ENCODE data around the gene CTNND2.
"Not testable (repeated sequence)": the region's sequence is repeated elsewhere in the genome, so short reads cannot be mapped to it uniquely, and the experiment has no call there.

CTNND2 gene

GRCh38 chr5:11027660-11028059 is 876.6 kb downstream of the CTNND2 start:
- DNase-seq (ENCODE audit: low spot score), result no peak

- DNase-seq (ENCODE audit: low spot score), result no peak
These were observed 877.7 kb downstream of the CTNND2 start for GRCh38 chr5:11026543-11026942.

- no peak for DNase-seq (ENCODE audit: low spot score)
These were observed 880.3 kb downstream of the CTNND2 start for GRCh38 chr5:11023945-11024344.

GRCh38 chr5:11013793-11014192 is 890.5 kb downstream of the CTNND2 start:
- DNase-seq (ENCODE audit: low spot score), result no peak

DNA sequence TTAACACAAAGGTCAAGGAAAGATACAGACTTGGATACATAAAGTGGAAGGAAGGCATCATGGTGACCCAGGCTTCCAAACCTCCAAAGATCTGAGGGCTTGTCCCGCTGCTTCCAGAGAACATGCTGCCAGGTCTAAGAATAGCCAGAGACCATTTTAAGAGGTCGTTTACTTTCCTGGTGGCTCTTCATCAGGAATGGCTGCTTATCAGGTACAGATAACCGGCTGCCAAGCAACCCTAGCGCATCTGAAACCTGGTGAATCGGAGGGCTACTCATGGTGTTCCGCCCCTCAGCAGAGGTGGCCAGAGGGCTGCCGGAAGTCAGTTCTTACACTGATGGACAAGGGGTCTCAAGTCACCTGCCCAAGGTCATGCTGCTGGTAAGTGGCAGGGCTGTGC is 892.0 kb downstream of the CTNND2 start:
- no peak for DNase-seq (ENCODE audit: low spot score)

GRCh38 chr5:11010429-11011210 is 893.6 kb downstream of the CTNND2 start:
- no peak for DNase-seq (ENCODE audit: low spot score)

DNA sequence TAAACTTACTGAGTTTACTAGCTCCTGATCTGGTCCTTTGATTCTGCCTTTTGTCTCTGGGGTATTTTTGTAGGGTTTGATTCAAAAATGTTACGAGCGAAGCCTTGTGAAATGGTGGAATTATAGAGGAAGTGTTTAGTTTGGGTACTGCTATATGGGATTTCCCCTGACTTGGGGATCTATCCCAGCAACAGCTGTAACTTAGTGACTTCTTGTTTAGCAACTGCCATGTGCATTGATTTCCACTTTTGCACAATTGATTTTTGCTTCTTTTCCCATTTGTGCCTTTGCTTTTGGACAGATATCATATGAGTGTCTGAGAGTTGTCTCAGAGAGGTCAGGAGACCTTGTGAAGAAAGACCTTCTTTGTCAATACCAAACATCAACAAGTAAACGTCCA is 894.7 kb downstream of the CTNND2 start:
- DNase-seq (ENCODE audit: low spot score), result no peak

- no peak for DNase-seq (ENCODE audit: low spot score)
These were observed 896.9 kb downstream of the CTNND2 start for GRCh38 chr5:11007269-11007870.

DNA sequence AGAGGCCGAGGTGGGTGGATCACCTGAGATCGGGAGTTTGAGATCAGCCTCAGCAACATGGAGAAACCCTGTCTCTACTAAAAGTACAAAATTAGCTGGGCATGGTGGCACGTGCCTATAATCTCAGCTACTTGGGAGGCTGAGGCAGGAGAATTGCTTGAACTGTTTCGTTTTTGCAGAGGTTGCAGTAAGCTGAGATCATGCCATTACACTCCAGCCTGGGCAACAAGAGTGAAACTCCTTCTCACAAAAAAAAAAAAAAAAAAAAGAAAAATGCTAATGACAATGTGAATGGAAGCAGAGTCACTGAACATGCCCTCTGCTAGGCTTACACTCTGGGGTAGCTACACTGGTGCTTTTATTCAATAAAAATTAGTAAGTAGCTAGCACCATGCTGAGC is 899.7 kb downstream of the CTNND2 start:
- DNase-seq (ENCODE audit: low spot score), result not testable (repeated sequence)

DNA sequence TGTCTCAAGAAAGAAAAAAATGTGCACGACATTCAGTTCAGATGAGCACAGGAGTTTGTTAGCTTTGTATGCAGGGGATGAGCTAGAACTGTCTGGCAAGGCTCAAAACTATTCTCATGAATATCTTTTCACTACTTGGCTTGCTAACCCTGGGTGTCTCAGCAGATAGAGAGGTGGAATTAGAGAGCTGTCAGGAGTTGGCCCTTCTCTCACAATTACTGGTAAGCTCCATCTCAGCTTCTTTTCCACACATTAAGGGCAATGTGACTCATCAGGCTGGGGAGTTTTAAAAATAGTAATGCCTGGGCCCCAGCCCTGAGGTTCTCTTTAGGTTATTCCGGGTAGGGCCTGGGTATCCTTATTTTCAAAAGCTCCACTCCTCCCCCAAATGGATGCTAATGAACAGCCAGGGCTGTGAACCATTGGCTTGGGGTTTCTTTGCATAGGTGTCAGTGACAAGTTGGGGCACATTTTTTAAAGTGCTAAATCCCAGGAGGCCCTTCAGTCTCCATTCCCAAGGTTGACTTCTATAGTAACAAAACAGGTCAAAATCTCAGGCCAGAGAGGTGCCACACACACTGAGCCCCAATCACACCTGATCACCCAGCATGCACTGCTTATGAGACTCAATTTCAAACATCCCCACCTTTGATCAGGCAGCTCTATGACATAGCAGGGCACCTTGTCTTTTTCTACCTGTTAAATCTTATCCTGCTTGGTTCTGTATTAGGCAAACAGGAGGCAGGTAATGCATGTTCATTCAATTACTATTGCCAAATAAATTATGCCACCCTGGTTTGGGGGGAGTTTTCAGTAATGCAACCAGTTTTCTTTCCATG is 903.5 kb downstream of the CTNND2 start:
- DNase-seq (ENCODE audit: low spot score), result no peak

- DNase-seq (ENCODE audit: low spot score), result no peak
These were observed 904.5 kb downstream of the CTNND2 start for GRCh38 chr5:10999714-11000113.

DNA sequence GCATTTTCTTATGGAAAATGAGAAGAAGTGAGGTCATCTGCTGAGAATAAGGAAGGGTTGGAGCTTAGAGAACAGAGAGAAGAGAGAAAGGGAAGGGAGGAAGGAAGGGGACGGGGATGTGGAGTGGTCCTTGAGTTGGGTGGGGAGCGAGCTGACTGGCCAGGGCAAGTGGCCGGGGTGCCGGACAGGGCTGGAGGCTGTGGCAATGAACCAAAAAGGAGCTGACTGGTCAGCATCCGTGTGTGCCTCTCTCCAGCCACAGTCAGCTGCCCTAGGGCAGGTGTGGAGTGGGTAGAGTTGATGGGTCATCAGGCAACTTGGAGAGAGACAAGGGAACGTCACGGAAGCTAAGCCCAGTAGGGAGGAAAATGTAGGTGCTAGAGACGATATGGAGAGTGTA is 908.4 kb downstream of the CTNND2 start:
- DNase-seq (ENCODE audit: low spot score), result no peak

GRCh38 chr5:10994091-10994986 is 909.9 kb downstream of the CTNND2 start:
- DNase-seq (ENCODE audit: low spot score), result no peak

DNA sequence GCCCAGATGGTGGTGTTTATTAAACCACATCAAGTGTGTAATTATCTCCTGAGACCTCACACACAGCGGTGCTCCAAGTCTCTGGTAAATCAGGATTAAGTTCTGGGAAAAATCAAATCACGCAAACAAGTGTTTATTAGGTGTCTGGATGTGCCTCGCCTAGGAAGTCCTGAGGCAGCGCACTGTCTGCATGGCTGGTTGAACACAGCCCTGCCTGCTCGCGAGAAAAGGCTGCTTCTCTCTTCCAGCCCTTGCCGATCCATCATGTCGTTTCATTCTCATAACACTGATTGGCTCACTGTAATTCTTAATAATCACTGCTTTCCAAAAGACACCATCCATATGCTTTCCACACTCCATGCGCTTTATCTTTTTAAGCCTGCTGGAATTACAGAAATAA is 913.6 kb downstream of the CTNND2 start:
- DNase-seq (ENCODE audit: low spot score), result no peak

DNA sequence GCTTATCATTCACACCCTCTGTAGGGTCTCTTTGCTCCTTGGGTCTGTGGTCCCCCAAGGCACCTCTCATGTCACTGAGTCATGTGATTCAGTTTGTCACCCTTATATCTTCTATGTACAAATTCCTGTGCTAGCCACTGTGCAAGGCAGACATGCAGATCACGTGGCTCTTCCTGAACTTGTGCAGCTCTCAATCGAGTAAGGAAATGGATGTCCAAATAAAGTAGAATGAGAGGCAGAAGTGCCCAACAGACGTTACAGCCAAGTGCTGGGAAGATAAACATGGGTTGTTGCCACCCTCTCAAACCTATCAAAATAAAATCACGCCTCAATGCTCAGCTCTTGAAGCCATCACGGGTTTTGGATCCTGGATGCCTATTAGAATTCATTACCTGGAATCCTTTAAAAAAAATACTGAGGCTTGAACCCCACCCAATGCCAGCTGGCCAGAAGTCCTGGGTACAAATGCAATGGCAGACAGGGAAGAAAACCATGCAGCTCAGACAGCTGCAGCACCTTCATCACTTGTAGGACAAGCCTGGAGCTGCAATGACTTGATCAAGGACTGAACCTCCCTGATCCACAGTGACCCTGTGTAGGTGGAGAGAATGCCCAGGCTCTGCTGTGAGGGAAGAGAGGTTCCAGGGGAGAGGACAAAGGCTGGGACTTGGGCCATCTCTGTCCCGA is 914.5 kb downstream of the CTNND2 start:
- no peak for DNase-seq (ENCODE audit: low spot score)

GRCh38 chr5:10988622-10989021 is 915.6 kb downstream of the CTNND2 start:
- DNase-seq (ENCODE audit: low spot score), result no peak

- DNase-seq (ENCODE audit: low spot score), result peak; percentile 65
These were observed 916.2 kb downstream of the CTNND2 start for GRCh38 chr5:10987925-10988504.

DNA sequence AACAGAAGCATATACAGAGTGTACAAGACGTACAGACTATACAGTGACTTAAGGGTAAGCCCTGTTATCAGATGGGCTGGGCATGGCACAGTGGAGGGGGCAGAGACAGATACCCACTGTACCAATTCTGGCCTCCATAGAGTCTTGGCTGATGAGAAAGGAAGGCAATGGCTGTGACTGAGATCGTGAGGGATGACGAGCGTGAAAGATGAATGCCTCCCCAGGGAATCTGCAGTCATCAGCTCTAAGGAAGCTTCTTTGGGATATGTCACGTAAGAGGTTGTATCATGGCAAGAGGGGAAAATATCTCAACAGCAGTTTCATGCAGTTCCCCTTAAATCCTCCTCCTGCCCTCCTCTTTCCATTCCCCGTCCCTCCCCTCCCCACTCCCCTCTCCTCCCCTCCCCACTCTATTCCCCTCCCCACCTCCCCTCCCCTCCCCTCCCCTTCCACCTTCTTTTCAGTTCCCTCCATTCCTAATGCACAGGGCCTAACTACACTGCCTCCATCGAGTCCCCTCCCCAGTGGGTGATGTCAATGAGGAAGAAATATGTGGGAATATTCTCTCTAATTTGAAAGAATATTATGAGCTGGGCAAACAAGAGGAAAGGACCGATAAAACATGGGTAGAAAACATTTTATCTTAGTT is 916.8 kb downstream of the CTNND2 start:
- DNase-seq (ENCODE audit: low spot score), result no peak

DNA sequence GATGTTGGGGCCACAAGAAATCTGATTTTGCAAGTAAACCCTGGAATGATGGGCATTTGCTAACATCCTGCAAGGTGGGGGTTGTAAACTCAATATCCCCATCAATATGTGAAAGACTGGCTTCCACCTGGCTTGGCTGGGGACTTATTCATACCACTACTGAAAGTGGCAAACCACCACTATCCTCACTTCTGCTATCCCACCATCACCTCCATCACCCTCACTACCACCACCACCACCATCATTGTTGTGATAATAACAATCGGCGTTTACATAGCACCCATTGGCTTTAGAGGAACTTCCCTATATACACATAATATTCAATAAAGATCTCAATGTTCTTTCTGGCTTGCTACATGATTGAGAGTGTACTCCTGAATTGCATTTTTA is 918.5 kb downstream of the CTNND2 start:
- no peak for DNase-seq (ENCODE audit: low spot score)

- DNase-seq (ENCODE audit: low spot score), result no peak
These were observed 919.0 kb downstream of the CTNND2 start for GRCh38 chr5:10985091-10985720.

All from germinal center (tissue), 1 donor.